ENCODE results near the gene RFNG.
A peak's percentile ranks its signal among the peaks of the same experiment; 100 is the strongest.

The RFNG gene

DNA sequence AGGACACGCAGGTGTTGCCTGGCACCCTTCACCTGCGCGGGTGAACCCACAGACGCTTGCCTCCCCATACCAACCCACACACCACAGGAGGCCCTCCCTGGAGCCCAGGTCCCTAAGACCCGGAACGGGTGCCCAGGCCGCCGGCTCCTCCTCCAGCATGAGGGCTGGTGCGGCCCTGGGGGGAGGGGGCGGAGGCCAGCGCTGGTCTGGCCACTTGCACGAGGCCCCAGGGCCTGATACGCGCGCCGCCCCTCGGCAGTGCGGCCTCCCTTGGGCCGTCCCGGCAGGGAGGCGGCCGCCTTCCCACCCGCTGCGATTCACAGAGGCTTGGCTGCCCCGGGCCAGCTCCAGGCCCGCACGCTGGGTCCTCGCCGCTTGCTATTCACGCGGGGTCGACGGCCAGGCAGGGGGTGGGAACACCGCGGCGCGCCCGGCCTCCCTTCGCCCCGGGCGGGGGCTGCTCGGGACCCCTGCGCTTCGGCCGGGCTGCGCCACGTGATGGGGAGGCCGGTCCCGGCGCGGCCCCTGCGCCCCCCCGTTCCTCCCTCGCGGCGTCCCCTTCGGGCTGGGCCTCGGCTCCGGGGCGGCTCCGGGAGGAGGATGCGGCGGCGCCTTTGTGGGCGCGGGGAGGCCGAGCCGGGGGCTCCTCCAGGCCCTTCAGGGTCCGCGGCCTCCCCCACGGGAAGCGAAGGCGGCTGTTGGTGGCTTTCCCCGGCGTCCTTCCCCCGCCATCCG, 45.7 kb upstream of the RFNG start:
- peak; percentile 79 for DNase-seq (ENCODE audit: low read depth)
- TF ChIP-seq, protein P1, sequence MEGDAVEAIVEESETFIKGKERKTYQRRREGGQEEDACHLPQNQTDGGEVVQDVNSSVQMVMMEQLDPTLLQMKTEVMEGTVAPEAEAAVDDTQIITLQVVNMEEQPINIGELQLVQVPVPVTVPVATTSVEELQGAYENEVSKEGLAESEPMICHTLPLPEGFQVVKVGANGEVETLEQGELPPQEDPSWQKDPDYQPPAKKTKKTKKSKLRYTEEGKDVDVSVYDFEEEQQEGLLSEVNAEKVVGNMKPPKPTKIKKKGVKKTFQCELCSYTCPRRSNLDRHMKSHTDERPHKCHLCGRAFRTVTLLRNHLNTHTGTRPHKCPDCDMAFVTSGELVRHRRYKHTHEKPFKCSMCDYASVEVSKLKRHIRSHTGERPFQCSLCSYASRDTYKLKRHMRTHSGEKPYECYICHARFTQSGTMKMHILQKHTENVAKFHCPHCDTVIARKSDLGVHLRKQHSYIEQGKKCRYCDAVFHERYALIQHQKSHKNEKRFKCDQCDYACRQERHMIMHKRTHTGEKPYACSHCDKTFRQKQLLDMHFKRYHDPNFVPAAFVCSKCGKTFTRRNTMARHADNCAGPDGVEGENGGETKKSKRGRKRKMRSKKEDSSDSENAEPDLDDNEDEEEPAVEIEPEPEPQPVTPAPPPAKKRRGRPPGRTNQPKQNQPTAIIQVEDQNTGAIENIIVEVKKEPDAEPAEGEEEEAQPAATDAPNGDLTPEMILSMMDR (conservative IDR thresholded peaks at IDR 0.05; ENCODE audit: low read depth, low read length), result no peak
- peak overlapping the region; percentile 73 for H3K4me3 ChIP-seq (ENCODE audit: low read depth, low read length)

DNA sequence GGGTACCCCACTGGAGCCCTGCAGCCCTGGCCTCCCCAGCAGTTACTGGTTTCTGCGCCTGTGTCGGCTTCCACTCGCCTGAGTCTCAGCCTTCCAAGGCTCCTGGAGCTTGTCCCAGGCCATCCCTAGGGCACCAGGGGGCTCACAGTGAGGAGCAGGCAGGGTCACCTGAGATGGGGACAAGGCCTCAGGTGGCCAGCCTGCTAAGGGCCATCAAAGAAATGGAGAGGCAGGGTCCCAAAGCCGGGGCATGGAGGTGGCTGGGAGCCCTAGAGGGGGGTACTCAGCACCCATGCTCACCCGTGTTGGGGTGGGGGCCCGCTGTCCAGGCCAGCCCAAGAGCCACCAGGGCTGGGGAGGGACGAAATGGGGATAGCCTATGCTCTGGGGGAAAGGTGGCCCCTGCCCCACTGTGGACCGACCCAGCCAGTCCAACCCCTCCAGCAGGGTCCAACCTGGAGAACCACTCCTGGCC, 45.1 kb upstream of the RFNG start:
- TF ChIP-seq, protein P1 (conservative IDR thresholded peaks at IDR 0.05; ENCODE audit: low read depth, low read length), result no peak
- no peak for DNase-seq (ENCODE audit: low read depth)
- H3K4me3 ChIP-seq (ENCODE audit: low read depth, low read length), result peak overlapping the region; percentile 73

DNA sequence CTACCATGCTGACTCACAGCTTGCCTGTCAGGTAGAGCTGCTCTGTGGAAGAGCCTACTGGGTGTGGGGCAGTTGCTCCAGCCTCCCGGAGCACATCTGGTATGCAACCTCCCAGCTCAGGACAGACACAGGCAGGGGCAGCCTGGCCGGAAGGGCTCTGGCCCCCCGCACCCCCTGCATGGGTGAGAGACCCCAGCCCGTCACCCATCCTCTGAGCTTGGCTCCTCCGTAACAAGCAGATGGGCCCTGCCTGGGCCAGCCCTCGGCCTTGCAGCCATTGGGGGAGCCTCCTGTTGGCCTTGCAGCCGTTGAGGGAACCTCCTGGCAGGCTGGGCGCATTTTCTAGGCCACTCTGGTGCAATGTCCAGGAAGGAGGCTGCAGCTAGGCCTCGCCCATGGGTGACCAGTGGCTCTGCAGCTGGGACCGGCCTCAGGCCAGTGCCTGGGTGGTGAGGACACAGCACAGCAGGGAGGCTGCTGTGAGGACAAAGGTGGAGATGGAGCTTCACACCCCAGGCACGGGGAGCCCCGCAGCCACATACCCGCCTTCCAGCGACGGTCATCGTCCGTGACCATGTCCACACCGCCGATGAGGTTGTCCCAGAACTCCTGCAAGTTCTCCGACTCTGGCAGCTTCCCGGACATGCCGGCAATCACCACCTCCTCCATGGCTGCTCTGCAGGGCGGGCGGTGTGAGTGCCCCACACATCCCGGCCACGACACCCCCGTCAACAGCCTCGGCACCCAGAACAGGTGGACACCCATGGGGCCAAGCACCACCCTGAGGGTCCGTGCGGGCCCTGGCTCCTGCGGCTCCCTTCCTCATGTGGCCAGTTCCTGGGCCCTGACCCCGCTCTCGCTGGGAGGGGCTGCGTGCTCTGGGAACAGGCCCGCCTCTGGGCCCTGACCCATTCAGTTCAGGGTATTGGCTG, 44.4 kb upstream of the RFNG start:
- TF ChIP-seq, protein P1 (conservative IDR thresholded peaks at IDR 0.05; ENCODE audit: low read depth, low read length), result no peak
- DNase-seq (ENCODE audit: low read depth), result peak; percentile 38
- peak overlapping the region; percentile 73 for H3K4me3 ChIP-seq (ENCODE audit: low read depth, low read length)

DNA sequence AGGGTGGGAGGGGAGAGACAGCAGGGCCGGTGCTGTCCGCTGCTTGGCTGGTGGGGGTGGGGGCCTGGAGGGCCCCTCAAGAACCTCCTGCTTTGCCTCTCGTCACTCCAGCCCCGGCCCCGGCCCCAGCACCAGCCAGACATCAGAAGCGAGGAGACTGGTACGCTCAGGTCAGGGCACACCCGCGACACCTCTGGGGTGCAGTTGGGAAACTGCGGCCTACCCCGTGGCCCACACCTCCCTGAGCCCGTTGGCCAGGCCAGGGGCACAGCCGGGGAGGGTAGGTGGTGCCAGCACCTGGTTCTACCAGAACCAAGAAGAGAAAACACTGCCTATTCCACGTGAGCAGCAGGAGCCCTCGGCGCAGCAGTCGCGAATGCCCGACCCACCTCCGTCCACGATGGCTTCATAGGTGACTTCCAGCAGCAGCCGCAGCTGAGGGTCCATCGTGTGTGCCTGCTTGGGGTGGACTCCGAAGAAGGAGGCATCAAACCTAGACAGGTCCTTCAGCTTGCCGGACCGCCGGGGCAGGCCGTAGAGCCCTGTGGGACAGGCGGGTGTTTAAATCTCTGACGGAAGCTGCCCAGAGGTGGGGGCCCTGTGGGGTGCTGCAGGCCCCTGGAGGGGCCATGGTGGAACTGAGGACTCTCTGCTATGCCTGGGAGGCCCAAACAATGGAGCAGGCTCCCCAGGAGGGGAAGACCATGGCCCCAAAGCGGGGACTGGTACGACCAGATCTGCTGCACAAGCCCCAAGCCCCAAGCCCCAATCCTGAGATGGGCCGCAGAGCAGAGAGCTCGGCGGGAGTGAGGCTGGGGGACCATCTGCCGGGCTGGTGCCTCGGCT, 43.5 kb upstream of the RFNG start:
- no peak overlapping the region for H3K4me3 ChIP-seq (ENCODE audit: low read depth, low read length)
- TF ChIP-seq, protein P1 (conservative IDR thresholded peaks at IDR 0.05; ENCODE audit: low read depth, low read length), result no peak
- DNase-seq (ENCODE audit: low read depth), result no peak

DNA sequence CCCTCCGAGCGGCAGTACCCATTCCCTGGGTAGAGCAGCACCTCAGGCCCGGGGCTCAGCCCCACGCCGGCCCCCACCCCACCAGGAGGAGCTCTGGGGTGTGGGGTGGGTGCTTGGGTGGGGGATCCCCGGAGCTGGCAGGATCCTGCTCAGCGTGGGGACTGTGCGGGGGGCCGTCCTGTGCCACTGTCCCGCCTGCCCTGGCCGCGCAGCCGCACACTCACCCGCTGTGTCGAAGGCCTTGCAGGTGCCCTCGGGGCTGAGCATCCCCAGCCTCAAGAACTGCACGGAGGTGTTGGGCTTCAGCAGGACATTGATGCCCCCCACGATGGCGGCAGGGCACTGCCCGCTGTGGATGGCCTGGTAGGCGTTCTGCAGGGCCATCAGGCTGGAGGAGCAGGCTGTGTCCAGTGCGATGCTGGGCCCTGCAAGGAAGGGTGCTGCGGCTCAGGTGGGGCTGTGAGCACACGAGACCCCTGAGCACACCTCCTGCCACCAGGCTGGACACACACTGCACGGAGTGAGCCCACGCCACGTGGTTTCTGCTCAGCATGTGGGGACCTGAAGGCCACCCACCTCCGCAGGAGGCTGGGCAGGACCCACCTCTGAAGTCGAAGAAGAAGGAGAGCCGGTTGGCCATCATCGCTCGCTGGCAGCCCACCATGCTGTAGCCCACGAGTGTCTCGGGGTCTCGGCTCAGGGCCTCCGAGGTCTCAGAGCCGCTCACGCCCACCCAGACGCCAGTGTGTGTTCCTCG, 41.6 kb upstream of the RFNG start:
- TF ChIP-seq, protein P1 (conservative IDR thresholded peaks at IDR 0.05; ENCODE audit: low read depth, low read length), result no peak
- H3K4me3 ChIP-seq (ENCODE audit: low read depth, low read length), result no peak overlapping the region
- DNase-seq (ENCODE audit: low read depth), result no peak

DNA sequence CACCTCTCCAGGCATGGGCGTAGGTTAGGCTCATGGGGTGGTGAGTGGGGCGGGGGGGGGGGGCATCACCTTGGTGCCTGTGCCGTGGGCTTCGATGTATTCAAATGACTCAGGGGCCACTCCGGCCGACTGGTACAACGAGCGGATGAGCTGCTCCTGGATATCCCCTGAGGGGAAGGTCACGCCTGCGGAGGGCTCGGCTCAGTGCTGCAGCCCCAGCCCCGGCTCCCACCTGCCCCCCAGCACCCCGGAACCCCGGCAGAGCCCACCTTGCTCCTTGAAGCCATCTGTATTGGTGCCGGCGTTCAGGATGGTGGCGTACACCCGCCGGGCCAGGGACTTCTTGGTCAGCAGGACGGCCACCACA, 41.0 kb upstream of the RFNG start:
- no peak for DNase-seq (ENCODE audit: low read depth)
- H3K4me3 ChIP-seq (ENCODE audit: low read depth, low read length), result no peak overlapping the region
- TF ChIP-seq, protein P1 (conservative IDR thresholded peaks at IDR 0.05; ENCODE audit: low read depth, low read length), result no peak
